Astrocyte of the spinal cord (primary cell): ENCODE measurements around the gene RAPGEF2.

Experiments used
- DNase-seq: peaks from one replicate; pipeline ENCODE4 v3.0.0; 2011; ENCODE audit warnings: low read depth, low spot score
- H3K4me3 ChIP-seq: 2 replicates; pipeline ENCODE4 v1.5.1; 2011; ENCODE audit warnings: low read depth, mild to moderate bottlenecking, low read length, moderate library complexity
- in situ Hi-C: cut with HindIII; loops from 2 replicates; pipeline ENCODE4 v1.10.0; 2017; ENCODE audit warnings: low sequenced_read_pairs
- TF ChIP-seq, protein P1 (sequence below): IDR thresholded peaks from 2 replicates; pipeline ENCODE4 v1.5.1; 2012; ENCODE audit warnings: low read depth, mild to moderate bottlenecking, low read length, inconsistent platforms

The RAPGEF2 gene

GRCh38 chr4:159144112-159144694 is 41.3 kb downstream of the RAPGEF2 start:
- no peak for DNase-seq
- H3K4me3 ChIP-seq, result no peak overlapping the region
- TF ChIP-seq, protein P1, sequence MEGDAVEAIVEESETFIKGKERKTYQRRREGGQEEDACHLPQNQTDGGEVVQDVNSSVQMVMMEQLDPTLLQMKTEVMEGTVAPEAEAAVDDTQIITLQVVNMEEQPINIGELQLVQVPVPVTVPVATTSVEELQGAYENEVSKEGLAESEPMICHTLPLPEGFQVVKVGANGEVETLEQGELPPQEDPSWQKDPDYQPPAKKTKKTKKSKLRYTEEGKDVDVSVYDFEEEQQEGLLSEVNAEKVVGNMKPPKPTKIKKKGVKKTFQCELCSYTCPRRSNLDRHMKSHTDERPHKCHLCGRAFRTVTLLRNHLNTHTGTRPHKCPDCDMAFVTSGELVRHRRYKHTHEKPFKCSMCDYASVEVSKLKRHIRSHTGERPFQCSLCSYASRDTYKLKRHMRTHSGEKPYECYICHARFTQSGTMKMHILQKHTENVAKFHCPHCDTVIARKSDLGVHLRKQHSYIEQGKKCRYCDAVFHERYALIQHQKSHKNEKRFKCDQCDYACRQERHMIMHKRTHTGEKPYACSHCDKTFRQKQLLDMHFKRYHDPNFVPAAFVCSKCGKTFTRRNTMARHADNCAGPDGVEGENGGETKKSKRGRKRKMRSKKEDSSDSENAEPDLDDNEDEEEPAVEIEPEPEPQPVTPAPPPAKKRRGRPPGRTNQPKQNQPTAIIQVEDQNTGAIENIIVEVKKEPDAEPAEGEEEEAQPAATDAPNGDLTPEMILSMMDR, result no peak
- in situ Hi-C loops, result no loop called here

GRCh38 chr4:159145318-159145991 is 42.6 kb downstream of the RAPGEF2 start:
- in situ Hi-C loops, result no loop called here
- H3K4me3 ChIP-seq, result no peak overlapping the region
- no peak for DNase-seq

DNA sequence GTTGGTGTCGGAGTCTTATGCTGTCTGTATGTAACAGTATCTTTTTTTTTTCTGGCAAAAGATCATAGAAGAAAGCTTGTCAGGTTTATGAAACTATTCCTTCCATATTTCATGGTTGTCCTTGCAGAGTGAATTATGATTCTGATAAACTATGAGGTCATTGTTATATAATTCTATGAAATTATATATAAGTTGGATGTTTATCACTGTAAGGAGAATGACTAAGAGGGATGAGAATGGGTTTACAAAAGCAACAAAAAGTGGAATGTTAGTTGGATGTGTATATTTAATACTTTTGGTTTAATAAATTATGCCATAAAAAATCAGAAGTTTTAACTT is 43.1 kb downstream of the RAPGEF2 start:
- TF ChIP-seq, protein P1, result no peak
- in situ Hi-C loops, result no loop called here
- no peak for DNase-seq
- no peak overlapping the region for H3K4me3 ChIP-seq

More at GRCh38 chr4:159145318-159145991, 42.6 kb downstream of the RAPGEF2 start:
- TF ChIP-seq, protein P1, result no peak

DNA sequence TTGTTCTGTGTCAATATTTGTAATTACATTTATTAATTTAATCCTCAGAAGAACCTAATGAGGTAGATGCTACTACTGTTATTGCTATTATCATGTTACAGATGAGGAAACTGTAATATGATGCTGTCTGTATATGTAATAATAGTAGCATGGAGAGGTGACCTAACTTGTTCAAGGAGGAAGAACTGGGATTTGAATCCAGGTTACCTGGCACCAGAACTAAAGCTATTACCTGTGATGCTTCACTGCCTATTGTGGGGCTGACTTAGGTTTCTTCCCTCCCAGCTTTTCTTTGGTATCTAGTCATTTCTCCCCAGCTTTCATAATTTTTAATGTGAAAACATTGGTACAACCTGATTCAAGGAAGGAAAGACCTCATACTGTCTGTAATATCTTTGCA is 43.6 kb downstream of the RAPGEF2 start:
- H3K4me3 ChIP-seq, result no peak overlapping the region
- in situ Hi-C loops, result no loop called here
- TF ChIP-seq, protein P1, result no peak
- DNase-seq, result no peak

- TF ChIP-seq, protein P1, result no peak
- in situ Hi-C loops, result no loop called here
These were observed 45.6 kb downstream of the RAPGEF2 start for GRCh38 chr4:159148441-159148840.

GRCh38 chr4:159149666-159150065 is 46.8 kb downstream of the RAPGEF2 start:
- H3K4me3 ChIP-seq, result no peak overlapping the region
- no peak for DNase-seq
- TF ChIP-seq, protein P1, result no peak
- in situ Hi-C loops, result no loop called here

More at GRCh38 chr4:159148441-159148840, 45.6 kb downstream of the RAPGEF2 start:
- no peak overlapping the region for H3K4me3 ChIP-seq
- DNase-seq, result no peak
